DMS79 treated with DMSO at 0.1 percent for 48 hours (cell line): Measurements from ENCODE around the gene CDH4.
"Not testable (repeated sequence)": the region's sequence is repeated elsewhere in the genome, so short reads cannot be mapped to it uniquely, and the experiment has no call there.

Source experiments
- DNase-seq: peaks from one replicate; lab custom pipeline; 2025; lab: John Stamatoyannopoulos, UW

Gene CDH4

DNA sequence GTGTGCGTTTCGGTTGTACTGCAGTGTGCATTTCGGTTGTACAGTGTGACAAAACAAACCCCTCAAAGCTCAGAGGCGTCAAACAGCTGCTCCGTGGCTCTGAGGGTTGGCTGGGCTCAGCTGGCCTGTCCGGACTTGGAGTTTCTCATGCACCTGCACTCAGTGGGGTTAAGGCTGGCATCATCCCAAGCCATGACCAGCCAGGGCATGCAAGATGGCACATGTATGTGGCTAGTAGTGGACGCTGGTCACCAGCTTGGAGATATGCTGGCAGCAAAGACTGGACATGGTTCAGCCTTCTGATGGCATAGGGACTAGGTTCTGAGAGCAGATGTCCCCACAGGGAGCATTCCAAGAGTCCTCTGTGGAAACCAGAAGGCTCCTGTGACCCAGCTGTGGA is 187.2 kb downstream of the CDH4 start:
- DNase-seq, result no peak

DNA sequence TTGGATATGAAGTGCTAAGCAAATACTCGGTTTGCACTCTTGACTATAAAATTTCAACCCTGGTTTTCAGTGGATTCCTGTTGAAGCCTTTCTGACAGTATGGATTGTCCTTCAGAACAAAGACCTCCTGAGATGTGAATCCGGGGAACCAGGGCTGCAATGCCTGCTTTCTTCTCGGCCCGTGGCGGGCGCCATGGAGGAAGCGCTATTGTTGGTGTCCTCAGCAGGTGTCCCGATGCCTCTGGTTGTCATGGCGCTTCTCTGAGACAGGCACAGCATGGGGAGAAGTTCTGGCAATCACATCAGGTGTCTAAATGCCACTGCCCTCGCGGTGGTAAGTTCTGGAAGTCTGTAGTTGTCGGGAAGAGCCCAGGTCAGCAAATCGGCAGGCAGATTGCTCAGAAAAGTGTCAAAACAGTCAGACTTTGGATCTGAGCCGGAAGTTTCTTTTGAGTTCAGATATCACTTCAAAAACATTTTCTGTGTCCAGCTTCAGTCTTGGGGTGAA is 188.5 kb downstream of the CDH4 start:
- DNase-seq, result no peak

DNA sequence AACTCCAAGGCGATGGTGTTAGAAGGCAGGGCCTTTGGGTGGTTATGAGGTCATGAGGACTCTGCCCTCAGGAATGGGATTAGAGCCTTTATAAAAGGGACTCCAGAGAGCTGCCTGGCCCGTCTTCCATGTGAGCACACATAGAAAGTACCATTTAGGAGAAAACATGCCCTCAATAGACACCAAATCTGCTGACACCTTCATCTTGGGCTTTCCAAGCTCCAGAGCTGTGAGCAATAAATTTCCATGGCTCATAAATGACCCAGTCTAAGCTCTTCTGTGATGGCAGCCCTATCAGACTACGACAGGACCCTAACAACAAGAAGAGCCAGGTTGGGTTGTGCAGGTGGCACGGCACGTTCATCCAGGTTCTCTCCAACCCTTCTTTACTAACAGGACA is 189.5 kb downstream of the CDH4 start:
- DNase-seq, result no peak

DNA sequence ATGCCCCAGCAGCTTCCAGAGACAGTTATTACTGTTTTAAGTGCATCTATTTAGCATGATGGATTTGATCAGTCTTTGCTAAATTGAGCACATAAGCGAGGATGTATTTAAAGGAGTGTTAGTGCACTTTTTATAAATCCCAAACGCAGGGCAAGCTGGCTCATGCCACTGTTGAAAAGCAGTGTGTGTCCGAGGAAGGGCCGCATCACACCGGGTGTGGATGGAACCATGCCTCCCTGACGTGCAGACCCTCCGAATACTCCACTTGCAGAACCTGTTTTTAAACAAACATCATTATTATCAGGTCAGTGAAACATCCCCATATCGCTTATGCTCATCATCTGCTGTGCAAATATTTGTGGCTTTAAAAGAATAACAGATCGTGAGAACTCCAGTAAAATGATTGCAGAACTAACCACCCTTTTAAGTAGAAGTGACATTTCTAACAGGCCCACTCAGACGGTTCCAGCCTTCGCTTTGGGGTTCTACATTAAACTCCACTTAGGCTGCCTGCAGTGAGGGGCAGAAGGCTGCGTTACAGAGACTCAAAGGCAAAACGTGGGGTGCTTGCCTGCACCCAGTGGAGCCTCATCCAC is 190.1 kb downstream of the CDH4 start:
- DNase-seq, result peak; percentile 16

GRCh38 chr20:61442718-61443117 is 190.7 kb downstream of the CDH4 start:
- DNase-seq, result no peak

DNA sequence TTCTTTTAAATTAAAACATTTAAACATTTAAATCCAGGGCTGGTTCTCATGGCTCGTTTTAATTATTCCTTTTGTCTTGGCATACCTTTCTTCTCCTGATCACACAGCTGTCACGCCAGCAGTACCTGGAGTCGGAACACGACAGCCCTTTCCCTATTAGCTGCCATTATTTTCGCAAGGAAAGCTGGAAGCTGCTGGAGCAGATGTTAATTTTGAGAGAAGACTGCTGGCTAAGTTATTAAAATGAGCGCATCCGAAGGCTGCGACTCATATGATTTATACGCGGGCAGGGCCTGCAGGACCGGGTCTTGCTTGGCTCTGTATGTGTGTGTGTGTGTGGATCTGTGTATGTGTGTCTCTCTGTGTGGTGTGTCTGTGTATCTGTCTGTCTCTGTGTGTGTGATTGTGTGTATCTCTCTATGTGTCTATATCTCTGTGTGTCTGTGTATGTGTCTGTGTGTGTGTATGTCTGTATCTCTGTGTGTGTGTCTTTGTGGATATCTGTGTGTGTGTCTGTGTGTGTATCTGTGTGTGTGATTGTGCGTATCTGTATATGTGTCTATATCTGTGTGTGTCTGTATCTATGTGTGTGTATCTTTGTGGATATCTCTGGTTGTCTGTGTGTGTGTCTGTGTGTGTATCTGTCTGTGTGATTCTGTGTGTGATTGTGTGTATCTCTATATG is 191.5 kb downstream of the CDH4 start:
- DNase-seq, result no peak

- DNase-seq, result no peak
These were observed 192.6 kb downstream of the CDH4 start for GRCh38 chr20:61444637-61445036.

GRCh38 chr20:61445138-61445537 is 193.1 kb downstream of the CDH4 start:
- DNase-seq, result no peak

DNA sequence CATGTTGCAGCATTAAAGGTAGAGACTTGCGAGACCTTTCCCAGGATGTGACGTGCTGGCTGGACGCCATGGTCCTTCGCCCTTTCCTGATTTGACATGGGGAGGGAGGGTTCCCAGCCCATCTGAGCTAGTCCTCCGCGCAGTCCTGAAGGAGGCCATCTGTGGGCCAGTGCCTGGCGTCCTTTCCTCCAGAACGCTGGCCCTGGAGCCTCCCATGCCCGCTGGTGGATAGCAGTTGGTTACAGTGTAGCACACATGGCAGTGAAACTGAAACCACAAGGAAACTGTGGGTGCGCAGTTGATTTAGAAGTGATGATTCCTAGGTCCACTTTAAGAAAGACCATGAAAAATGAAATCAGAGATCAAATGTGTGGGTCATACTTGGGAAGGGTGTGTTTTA is 193.7 kb downstream of the CDH4 start:
- no peak for DNase-seq

GRCh38 chr20:61447952-61448351 is 195.9 kb downstream of the CDH4 start:
- DNase-seq, result peak; percentile 36

DNA sequence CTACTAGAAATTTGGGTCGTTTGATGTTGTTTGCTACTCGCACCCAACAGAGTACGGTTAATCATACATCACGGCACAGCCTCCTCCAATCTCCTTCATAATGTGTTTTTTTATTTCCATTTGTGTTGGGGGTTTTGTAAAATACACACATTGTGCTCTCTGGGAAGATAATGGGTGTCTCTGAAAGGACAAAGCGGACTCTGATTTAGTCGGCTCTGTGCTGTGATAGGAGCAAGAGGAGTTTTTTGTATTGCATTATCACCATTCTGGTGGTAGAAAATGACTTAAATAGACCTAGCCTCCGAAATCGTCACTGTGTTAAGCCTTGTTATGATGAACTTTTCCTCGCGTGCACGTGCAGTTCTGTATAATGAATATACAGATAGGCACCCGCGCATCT is 196.3 kb downstream of the CDH4 start:
- DNase-seq, result no peak

DNA sequence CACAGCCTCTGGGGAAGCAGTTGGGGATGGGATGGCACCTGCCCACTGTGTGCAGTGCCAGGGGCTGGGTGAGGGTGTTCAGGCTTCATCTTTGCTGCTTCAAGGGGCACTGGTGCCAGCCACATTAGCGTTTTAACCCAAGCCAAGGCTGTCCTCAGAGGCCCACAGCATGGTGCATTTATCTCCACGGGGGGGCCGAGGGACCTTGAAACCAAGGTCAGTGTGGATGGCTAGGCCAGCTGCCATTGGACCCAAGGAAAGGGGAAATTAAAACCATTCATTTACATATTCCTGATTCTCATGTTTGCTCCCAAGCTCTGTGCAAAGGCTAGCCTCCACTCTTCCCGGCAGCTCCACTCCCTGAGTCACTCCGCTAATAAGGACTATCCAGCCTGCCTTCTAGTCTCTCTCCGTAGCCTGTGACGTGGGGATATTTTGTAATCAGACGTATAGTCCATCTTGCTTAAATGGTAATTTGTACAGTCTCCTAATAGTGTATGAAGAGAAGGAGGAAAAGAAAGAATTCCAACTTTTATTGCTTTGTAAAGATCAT is 197.1 kb downstream of the CDH4 start:
- DNase-seq, result no peak

- DNase-seq, result no peak
These were observed 197.9 kb downstream of the CDH4 start for GRCh38 chr20:61449916-61450315.

- DNase-seq, result no peak
These were observed 198.5 kb downstream of the CDH4 start for GRCh38 chr20:61450549-61450948.

DNA sequence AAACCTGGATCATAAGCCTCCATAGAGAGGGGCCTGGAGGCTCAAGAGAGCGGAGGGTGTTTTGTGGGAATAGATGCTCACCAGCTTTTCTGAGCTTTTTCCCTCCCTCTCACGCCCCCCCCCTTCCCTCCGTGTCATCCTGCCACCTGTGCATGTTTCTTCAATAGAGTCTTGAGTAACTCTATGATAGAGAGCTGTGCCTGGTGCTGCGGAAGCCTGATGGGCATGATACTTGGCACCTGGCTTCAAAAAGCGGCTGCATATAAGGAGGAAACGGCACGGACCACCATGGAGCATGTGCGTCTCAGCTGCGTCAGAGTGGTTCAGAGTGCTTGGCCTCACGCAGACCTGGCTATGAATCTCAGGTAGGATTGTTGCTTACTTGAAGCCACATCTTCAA is 198.9 kb downstream of the CDH4 start:
- DNase-seq, result no peak

- peak; percentile 15 for DNase-seq
These were observed 199.9 kb downstream of the CDH4 start for GRCh38 chr20:61451953-61452352.

DNA sequence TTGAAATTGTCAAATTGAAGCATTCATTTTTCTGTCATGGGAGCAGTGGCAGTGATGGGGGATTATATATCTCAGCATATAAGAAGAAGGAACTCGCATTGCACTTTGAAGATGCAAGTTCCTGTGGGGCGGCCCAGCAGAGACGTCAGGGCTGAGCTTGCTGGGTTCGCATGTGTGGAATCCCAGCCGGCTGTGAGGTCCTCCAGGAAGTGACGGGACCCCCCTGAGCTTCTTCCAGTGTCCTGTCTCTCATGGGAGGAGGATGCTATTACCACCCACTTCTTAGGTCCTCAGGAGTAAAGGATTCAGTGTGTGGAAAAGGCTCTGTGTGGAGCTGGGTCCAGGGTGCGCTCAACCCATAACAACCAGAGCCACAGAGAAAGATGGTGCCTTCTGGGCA is 201.2 kb downstream of the CDH4 start:
- DNase-seq, result no peak

- not testable (repeated sequence) for DNase-seq
These were observed 201.6 kb downstream of the CDH4 start for GRCh38 chr20:61453623-61454022.

- DNase-seq, result no peak
These were observed 202.0 kb downstream of the CDH4 start for GRCh38 chr20:61454053-61454452.

GRCh38 chr20:61455508-61456215 is 203.6 kb downstream of the CDH4 start:
- DNase-seq, result no peak

GRCh38 chr20:61457725-61458124 is 205.7 kb downstream of the CDH4 start:
- DNase-seq, result no peak

GRCh38 chr20:61458146-61458746 is 206.2 kb downstream of the CDH4 start:
- no peak for DNase-seq

DNA sequence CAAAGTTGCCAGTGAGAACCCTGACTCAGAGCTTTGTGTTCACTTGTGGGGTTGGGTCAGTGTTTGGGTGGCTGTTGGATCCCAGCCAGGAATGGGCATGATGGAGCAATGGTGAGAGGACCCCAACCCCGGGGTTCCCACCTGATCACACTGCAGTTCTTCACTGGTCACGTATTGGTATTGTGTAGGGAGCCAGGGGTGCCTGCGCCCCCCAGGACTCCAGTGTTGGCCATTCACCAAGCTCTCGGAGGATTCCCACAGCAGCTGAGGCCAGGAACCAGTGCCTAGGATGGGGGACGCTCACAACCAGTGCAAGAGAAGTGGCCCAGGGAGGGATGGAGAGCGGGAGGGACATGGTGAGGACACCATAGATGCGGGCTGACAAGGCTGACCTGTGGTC is 207.2 kb downstream of the CDH4 start:
- DNase-seq, result no peak
